IPS-NIHi7 (cell line): ENCODE results near the gene EOMES.
A peak's percentile ranks its signal among the peaks of the same experiment; 100 is the strongest.

ENCODE experiments used
- DNase-seq: peaks from one replicate; pipeline ENCODE4 v3.0.0; 2012; ENCODE audit warnings: mixed read lengths; ENCODE audit errors: extremely low spot score

EOMES gene

GRCh38 chr3:27720899-27721716, 1.0 kb downstream of the EOMES start:
- DNase-seq, result peak; percentile 55

GRCh38 chr3:27719314-27720003, 2.7 kb downstream of the EOMES start:
- no peak for DNase-seq

- no peak for DNase-seq
Observed at GRCh38 chr3:27718459-27718858, 3.7 kb downstream of the EOMES start.

GRCh38 chr3:27717200-27717852, 4.8 kb downstream of the EOMES start:
- DNase-seq, result no peak

GRCh38 chr3:27716309-27716708, 5.8 kb downstream of the EOMES start:
- DNase-seq, result no peak

GRCh38 chr3:27715863-27716262, 6.3 kb downstream of the EOMES start:
- no peak for DNase-seq

GRCh38 chr3:27715454-27715806, 6.7 kb downstream of the EOMES start:
- no peak for DNase-seq

GRCh38 chr3:27714692-27715453, 7.2 kb downstream of the EOMES start:
- DNase-seq, result no peak

GRCh38 chr3:27714146-27714526, 8.0 kb downstream of the EOMES start:
- DNase-seq, result no peak

- no peak for DNase-seq
Observed at GRCh38 chr3:27713435-27714145, 8.5 kb downstream of the EOMES start.

- no peak for DNase-seq
Observed at GRCh38 chr3:27713078-27713423, 9.1 kb downstream of the EOMES start.

GRCh38 chr3:27712136-27713077, 9.7 kb downstream of the EOMES start:
- peak; percentile 87 for DNase-seq

- no peak for DNase-seq
Observed at GRCh38 chr3:27708250-27708649, 13.9 kb downstream of the EOMES start.

GRCh38 chr3:27699067-27699466, 23.1 kb downstream of the EOMES start:
- DNase-seq, result no peak

- no peak for DNase-seq
Observed at GRCh38 chr3:27696906-27697305, 25.2 kb downstream of the EOMES start.

- DNase-seq, result no peak
Observed at GRCh38 chr3:27695636-27696035, 26.5 kb downstream of the EOMES start.

- no peak for DNase-seq
Observed at GRCh38 chr3:27688053-27688452, 34.1 kb downstream of the EOMES start.

- DNase-seq, result no peak
Observed at GRCh38 chr3:27686642-27687041, 35.5 kb downstream of the EOMES start.

GRCh38 chr3:27685474-27685873, 36.6 kb downstream of the EOMES start:
- DNase-seq, result no peak

- no peak for DNase-seq
Observed at GRCh38 chr3:27684302-27684701, 37.8 kb downstream of the EOMES start.
